IPS-NIHi7 (cell line): ENCODE measurements around the gene KLHL14.
"Not testable (repeated sequence)": the region's sequence is repeated elsewhere in the genome, so short reads cannot be mapped to it uniquely, and the experiment has no call there.

Experiments
- DNase-seq: peaks from one replicate; pipeline ENCODE4 v3.0.0; 2012; ENCODE audit warnings: mixed read lengths; ENCODE audit errors: extremely low spot score

KLHL14 gene

GRCh38 chr18:32637659-32638058, 135.2 kb downstream of the KLHL14 start:
- DNase-seq: not testable (repeated sequence)

GRCh38 chr18:32637226-32637625, 135.6 kb downstream of the KLHL14 start:
- DNase-seq: no peak

GRCh38 chr18:32634876-32635431, 137.9 kb downstream of the KLHL14 start:
- DNase-seq: no peak

- DNase-seq: no peak
These were observed 142.7 kb downstream of the KLHL14 start for GRCh38 chr18:32629981-32630700.

GRCh38 chr18:32629292-32629691, 143.5 kb downstream of the KLHL14 start:
- no peak for DNase-seq

- DNase-seq: no peak
These were observed 148.6 kb downstream of the KLHL14 start for GRCh38 chr18:32624182-32624723.

GRCh38 chr18:32623563-32623962, 149.3 kb downstream of the KLHL14 start:
- no peak for DNase-seq
